Activated CD8-positive, alpha-beta memory T cell treated with anti-CD3 and anti-CD28 coated beads, Interleukin-2, amount 50 U/mL, for 4 hours (primary cell): Measurements from ENCODE around the gene ISCU.
A peak's percentile ranks its signal among the peaks of the same experiment; 100 is the strongest.

ENCODE experiments used
- DNase-seq: peaks from one replicate; pipeline ENCODE4 v3.0.0-alpha.2; 2020

The ISCU gene

DNA sequence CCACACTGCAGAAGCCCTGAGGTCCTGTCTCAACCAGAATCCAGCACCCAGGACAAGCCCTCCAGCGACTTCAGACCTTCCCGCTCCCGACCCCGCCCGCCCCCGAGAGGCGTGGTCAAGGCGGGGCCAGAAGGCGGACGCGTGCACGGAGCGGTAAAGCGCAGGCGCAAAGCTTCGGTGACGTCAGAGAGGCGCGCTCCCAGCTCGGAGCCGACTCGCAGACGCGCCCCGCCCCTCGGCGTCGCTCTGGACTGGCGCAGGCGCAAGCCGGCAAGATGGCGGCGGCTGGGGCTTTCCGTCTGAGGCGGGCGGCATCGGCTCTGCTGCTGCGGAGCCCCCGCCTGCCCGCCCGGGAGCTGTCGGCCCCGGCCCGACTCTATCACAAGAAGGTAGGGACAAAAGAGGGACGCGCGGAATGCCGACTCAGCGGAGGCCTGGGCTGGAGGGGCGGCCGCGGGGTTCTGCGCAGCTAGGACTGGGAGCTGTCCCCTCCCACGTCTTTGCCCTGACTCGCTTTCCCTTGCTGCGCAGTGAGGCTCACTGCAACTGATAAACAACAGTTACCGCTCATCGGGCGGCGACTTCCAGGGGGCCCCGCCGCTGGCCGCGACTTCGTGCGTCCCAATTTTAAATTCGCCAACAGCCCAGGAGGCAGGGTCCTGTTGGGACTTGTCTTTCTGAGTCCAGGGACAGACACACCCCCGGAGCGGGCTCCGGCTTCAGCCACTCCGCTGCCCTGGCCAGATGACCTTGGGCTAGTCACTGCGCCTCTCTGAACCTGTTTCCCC lies at the start of gene ISCU:
TSS of gene ISCU (plus strand) at position 249 of the 788 bp plus-strand sequence. CDS start at position 276, 27 bp downstream.
- peak; percentile 100 for DNase-seq

DNA sequence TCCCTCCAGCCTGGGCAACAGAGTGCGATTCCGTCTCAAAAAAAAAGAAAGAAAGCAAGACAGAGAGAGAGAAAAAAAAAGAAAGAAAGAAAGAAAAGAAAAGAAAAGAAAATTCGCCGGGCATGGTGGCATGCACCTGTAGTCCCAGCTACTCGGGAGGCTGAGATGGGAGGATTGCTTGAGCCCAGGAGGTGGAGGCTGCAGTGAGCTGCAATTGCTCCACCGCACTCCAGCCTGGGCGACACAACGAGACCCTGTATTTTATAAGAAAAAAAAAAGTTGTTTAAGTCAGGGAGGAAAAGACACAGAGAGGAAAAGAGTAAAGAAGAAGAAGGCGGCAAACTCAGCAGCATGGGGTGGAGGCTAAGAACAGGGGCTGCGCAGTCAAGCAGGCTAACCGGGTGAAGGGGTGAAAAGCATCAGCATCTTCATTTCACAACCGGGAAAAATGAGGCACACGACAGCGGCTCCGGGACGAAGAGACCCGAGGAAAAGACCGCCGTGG lies 47.9 kb upstream of the ISCU start:
- no peak for DNase-seq

- peak; percentile 99 for DNase-seq
Measured at GRCh38 chr12:108514973-108515814, 47.2 kb upstream of the ISCU start, which contains the start of gene FICD. FICD (plus strand) TSS chr12:108515277; CDS start chr12:108516973, 1,696 bp downstream.

DNA sequence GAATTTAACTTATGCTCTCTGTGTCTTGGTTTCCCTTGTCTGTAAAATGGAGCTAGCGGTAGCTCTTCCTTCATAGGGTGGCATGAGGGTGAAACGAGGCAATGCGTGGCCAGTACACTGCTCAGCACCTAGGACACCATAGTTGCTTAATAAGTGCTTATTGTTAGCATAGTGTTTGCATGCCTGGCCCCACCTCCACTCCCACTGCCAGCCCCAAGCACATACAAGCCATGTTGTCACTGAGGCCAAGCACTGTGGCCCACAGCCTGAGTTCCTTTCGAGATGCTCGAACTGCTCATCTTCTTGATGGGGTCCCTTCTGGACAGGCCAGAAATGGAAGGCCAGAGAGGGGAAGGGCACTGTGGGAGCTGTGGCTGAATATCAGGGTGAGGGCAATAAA lies 46.5 kb upstream of the ISCU start:
- no peak for DNase-seq

DNA sequence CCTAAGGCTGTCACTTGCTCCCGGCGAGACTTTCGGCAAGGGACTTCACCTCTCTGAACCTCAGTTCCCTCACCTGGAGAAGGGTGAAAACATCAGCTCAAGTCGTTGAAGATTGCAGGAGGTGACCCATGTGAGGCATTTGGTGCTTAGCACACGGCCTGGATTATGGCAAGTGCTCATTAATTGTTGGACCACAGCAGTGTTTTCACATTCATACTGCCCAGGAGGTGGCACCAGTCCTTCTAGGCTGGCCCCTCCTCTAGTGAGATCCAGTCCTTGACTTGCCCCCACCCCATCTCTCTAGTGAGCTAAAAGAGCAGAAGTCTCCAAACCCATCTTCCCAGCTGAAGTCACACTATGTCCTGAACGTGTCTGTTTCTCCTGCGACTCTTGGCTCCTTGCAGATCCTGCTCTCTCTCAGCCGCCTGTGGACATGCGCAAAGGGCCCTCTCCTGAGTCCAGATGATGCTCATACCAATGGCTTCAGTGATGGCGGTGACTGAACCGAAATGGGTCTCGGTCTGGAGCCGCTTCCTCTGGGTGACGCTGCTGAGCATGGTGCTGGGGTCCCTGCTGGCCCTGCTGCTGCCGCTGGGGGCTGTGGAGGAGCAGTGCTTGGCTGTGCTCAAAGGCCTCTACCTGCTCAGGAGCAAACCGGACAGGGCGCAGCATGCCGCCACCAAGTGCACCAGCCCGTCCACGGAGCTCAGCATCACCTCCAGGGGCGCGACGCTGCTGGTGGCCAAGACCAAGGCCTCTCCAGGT lies 45.7 kb upstream of the ISCU start:
- DNase-seq, result no peak

GRCh38 chr12:108517288-108518100 lies 44.9 kb upstream of the ISCU start:
- DNase-seq, result no peak

GRCh38 chr12:108518101-108518715 lies 44.2 kb upstream of the ISCU start:
- DNase-seq, result no peak

DNA sequence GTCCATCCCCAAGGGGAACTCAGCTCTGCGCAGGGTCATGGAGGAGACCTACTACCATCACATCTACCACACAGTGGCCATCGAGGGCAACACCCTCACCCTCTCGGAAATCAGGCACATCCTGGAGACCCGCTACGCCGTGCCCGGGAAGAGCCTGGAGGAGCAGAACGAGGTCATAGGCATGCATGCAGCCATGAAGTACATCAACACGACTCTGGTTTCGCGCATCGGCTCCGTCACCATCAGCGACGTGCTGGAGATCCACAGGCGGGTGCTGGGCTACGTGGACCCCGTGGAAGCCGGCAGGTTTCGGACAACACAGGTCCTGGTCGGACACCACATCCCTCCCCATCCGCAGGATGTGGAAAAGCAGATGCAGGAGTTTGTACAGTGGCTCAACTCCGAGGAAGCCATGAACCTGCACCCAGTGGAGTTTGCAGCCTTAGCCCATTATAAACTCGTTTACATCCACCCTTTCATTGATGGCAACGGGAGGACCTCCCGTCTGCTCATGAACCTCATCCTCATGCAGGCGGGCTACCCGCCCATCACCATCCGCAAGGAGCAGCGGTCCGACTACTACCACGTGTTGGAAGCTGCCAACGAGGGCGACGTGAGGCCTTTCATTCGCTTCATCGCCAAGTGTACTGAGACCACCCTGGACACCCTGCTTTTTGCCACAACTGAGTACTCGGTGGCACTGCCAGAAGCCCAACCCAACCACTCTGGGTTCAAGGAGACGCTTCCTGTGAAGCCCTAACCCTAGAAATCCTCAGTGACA lies 43.5 kb upstream of the ISCU start:
- no peak for DNase-seq

DNA sequence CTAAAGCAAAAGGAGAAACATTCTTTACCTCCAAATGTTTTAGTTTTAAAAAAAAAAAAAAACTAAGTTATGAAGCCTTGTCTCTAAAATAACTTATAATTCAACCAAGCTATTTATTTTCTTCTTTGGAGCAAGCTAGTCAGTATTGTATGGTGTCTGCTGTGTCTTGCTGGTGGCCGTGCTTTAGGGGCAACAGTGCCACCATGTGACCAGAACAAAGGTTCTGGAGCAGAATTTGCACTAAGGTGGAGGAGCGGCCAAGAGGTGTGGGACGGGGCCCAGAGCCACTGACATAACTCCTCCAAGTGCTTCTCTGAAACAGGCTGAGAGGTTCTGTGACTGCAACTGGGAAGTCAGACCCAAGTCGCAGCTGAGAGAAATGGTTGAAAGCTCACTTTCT lies 42.8 kb upstream of the ISCU start:
- no peak for DNase-seq

DNA sequence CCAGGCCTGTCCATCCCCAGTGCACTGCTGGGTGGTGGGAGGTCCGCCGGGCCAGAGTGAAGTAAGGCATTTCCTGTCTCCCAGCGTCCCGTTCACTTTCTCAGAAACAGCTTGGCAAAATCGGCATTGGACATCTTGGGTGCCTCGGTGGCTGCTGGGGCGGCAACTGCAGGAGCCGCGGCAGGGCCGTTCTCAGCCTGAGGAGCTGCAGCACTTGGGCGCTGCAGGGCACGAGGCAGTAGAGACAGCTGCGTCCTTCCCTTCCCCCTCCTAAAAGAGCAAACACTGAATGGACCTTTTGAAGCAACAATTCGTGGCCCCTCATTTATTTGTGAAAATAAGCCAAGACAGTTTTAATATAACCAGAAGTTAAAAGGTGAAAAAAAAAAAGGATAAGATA lies 39.0 kb upstream of the ISCU start:
- DNase-seq, result no peak

DNA sequence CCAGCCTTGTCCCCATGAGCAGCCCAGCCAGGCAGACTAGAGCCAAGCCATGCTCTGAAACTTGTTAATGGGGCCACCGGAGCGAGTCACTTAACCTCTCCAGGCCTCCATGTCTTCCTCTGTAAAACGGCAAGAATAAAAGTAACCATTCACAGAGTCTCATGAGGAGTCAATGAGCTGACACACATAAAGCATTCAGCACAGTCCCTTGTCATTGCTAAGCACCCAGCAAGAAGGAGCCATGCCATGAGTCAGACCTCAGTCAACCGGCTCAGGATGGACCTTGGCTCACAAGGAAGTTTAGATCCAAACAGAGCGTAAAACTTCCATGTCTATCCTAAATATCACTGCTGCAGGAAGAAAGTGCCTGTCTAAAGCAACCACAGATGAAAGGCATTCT lies 36.7 kb upstream of the ISCU start:
- DNase-seq, result no peak

GRCh38 chr12:108526482-108527165 lies 35.8 kb upstream of the ISCU start:
- no peak for DNase-seq

DNA sequence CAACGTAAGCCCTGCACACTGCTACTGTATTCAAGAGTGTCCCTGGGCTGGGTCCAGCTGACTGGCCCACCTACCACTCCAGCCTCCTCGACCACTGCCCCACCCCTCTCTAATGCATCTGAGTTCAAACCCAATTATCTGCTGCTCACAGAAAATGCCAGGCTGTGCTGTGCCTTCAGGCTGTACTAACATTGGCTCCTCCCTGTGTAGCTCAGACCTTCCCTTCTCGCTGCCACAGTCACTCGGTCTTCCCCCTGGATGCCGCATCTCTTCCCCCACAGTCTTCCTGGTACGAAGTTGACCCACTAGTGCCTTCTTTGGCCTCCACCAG lies 35.3 kb upstream of the ISCU start:
- DNase-seq, result no peak

DNA sequence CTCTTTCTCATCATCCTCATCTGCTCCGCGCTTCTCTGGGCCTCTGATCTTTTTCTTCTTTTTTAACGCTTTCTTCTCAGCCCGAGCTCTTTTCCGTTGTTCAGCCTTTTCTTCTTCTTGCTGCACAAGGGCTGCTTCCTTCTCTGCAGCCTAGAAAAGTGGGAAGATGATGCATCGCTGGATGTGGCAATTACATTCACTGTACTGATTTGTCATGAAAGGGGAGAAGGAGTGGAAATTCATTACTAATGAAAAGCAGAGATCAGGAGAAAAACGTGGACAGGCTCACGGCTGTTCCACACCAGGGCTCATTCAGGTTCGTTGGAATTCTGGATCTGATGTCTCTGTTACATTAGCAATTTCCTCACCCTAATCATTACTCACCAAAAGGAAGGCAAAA lies 32.2 kb upstream of the ISCU start:
- no peak for DNase-seq

GRCh38 chr12:108531929-108532848 lies 30.2 kb upstream of the ISCU start:
- no peak for DNase-seq

GRCh38 chr12:108538146-108538545 lies 24.2 kb upstream of the ISCU start:
- no peak for DNase-seq

- DNase-seq, result no peak
Measured at GRCh38 chr12:108538616-108539195, 23.7 kb upstream of the ISCU start.

- no peak for DNase-seq
Measured at GRCh38 chr12:108542320-108542719, 20.1 kb upstream of the ISCU start.

GRCh38 chr12:108543652-108544051 lies 18.7 kb upstream of the ISCU start:
- no peak for DNase-seq
